Common myeloid progenitor, CD34-positive (primary cell): Measurements from ENCODE around the gene TRANK1.

Source experiments
- CTCF ChIA-PET: fragments of 350-600 bp; sonication (Branson Sonifier 250); formaldehyde crosslinking; loops from one replicate; lab custom pipeline; 2021; ENCODE audit warnings: antibody characterized with exemption; lab: Charles Lee
- POLR2A ChIA-PET: fragments of 350-600 bp; sonication (Branson Sonifier 250); formaldehyde crosslinking; loops from one replicate; lab custom pipeline; 2021; ENCODE audit warnings: antibody characterized with exemption; lab: Charles Lee
- DNase-seq, 3 donors: peaks; one replicate each; pipeline versions ENCODE4 v3.0.0 to v3.0.0-alpha.2; 2013
- H3K27ac ChIP-seq, 2 experiments: 1 replicate in 1 of 2; 2 replicates in 1 of 2; pipeline ENCODE4 v1.7.0; 2013; ENCODE audit warnings: inconsistent platforms in 2 of 2, low read length in 2 of 2, mild to moderate bottlenecking in 2 of 2, low read depth in 1 of 2, moderate library complexity in 1 of 2; ENCODE audit not compliant: severe bottlenecking in 2 of 2, insufficient read depth in 1 of 2, poor library complexity in 1 of 2
- H3K27me3 ChIP-seq, 5 experiments: replicated peaks in 2 of 5; 1 replicate in 3 of 5; 2 replicates in 2 of 5; pipeline versions ENCODE4 v1.6.1 to v1.7.0; 2013; ENCODE audit warnings: low read length in 4 of 5, mild to moderate bottlenecking in 2 of 5, moderate library complexity in 2 of 5, inconsistent platforms in 1 of 5; ENCODE audit not compliant: insufficient read depth in 5 of 5, control insufficient read depth in 4 of 5
- H3K36me3 ChIP-seq, 4 experiments: 1 replicate in 2 of 4; 2 replicates in 2 of 4; pipeline versions ENCODE4 v1.6.1 to v1.7.0; 2013; ENCODE audit warnings: low read length in 3 of 4, control low read depth in 1 of 4, mild to moderate bottlenecking in 1 of 4; ENCODE audit not compliant: control insufficient read depth in 4 of 4, insufficient read depth in 4 of 4
- H3K4me1 ChIP-seq, 4 experiments: 1 replicate in 3 of 4; 2 replicates in 1 of 4; pipeline versions ENCODE4 v1.6.1 to v1.7.1; 2013; ENCODE audit warnings: low read length in 3 of 4, mild to moderate bottlenecking in 3 of 4, control low read depth in 1 of 4, inconsistent platforms in 1 of 4, moderate library complexity in 1 of 4; ENCODE audit not compliant: control insufficient read depth in 4 of 4, insufficient read depth in 4 of 4; ENCODE audit errors: control extremely low read depth in 1 of 4
- H3K4me3 ChIP-seq, 7 experiments: 1 replicate in 4 of 7; 2 replicates in 3 of 7; pipeline versions ENCODE4 v1.5.1 to v1.7.0; 2013; ENCODE audit warnings: mild to moderate bottlenecking in 7 of 7, low read length in 6 of 7, moderate library complexity in 6 of 7, inconsistent platforms in 2 of 7, low read depth in 2 of 7, control low read depth in 1 of 7; ENCODE audit not compliant: insufficient read depth in 4 of 7, control insufficient read depth in 1 of 7; ENCODE audit errors: extremely low read depth in 1 of 7
- H3K9me3 ChIP-seq, 5 experiments: 1 replicate in 4 of 5; 2 replicates in 1 of 5; pipeline versions ENCODE4 v1.6.1 to v1.7.1; 2013; ENCODE audit warnings: low read length in 4 of 5, mild to moderate bottlenecking in 2 of 5, inconsistent platforms in 1 of 5, low read depth in 1 of 5, moderate library complexity in 1 of 5; ENCODE audit not compliant: control insufficient read depth in 4 of 5, insufficient read depth in 2 of 5; ENCODE audit errors: control extremely low read depth in 1 of 5
- WGBS: methylation state at CpG from one replicate; pipeline ENCODE4 v1.1.5; 2013; ENCODE audit not compliant: insufficient coverage; 5-methylcytosine and 5-hydroxymethylcytosine counted together

The TRANK1 gene

GRCh38 chr3:36832406-36832805, 112.4 kb downstream of the TRANK1 start:
- ChIA-PET CTCF (interaction anchor here (0.8 kb wide), 1 partner anchor 447 kb away, joined by 3 read pairs; no protein-coding TSS in a partner anchor), POLR2A (no interaction called here)
- H3K9me3 ChIP-seq = no peaks in the 10 kb centered on the region
- WGBS = 100% methylated on average over 5 of the region's 6 CpGs
- H3K27ac ChIP-seq = no peak overlapping the region
- H3K4me1 ChIP-seq = no peaks in the 10 kb centered on the region
- no peaks in the 10 kb centered on the region for H3K27me3 ChIP-seq
- H3K4me3 ChIP-seq = no peak overlapping the region
- peaks cover 18 to 84% (median 61%) of the 10 kb centered on the region in 4 experiments for H3K36me3 ChIP-seq
- no peak for DNase-seq

- CTCF ChIA-PET = interaction anchor here (1.3 to 2.0 kb wide), 2 partner anchors 10 to 94 kb away, joined by 3 to 4 read pairs; no protein-coding TSS in a partner anchor
Observed at GRCh38 chr3:36827133-36827532, 117.7 kb downstream of the TRANK1 start.

GRCh38 chr3:36826240-36826639, 118.6 kb downstream of the TRANK1 start:
- H3K9me3 ChIP-seq = no peaks in the 10 kb centered on the region
- peaks cover 13 to 70% (median 51%) of the 10 kb centered on the region in 4 experiments for H3K36me3 ChIP-seq
- 100% methylated on average over 6 of the region's 6 CpGs for WGBS
- DNase-seq = no peak
- ChIA-PET POLR2A (no interaction called here), CTCF (no interaction called here)
- H3K27me3 ChIP-seq = no peaks in the 10 kb centered on the region
- H3K4me1 ChIP-seq = no peaks in the 10 kb centered on the region
- H3K27ac ChIP-seq = no peak overlapping the region
- H3K4me3 ChIP-seq = no peak overlapping the region

More at GRCh38 chr3:36827133-36827532, 117.7 kb downstream of the TRANK1 start:
- H3K36me3 ChIP-seq = peaks cover 13 to 79% (median 60%) of the 10 kb centered on the region in 4 experiments
- no peaks in the 10 kb centered on the region for H3K4me1 ChIP-seq
- no peak overlapping the region for H3K4me3 ChIP-seq
- H3K9me3 ChIP-seq = no peaks in the 10 kb centered on the region
- no peak overlapping the region for H3K27ac ChIP-seq
- H3K27me3 ChIP-seq = no peaks in the 10 kb centered on the region
- WGBS = 93% methylated on average over 5 of the region's 5 CpGs
- no peak for DNase-seq
- POLR2A ChIA-PET = no interaction called here

- 95% methylated on average over 4 of the region's 4 CpGs for WGBS
- no peaks in the 10 kb centered on the region for H3K9me3 ChIP-seq
Observed at GRCh38 chr3:36824443-36824842, 120.4 kb downstream of the TRANK1 start.

GRCh38 chr3:36823806-36824205, 121.0 kb downstream of the TRANK1 start:
- ChIA-PET CTCF (interaction anchor here (1.0 to 1.4 kb wide), 2 partner anchors 11 to 25 kb away, joined by 3 read pairs; no protein-coding TSS in a partner anchor), POLR2A (no interaction called here)

More at GRCh38 chr3:36824443-36824842, 120.4 kb downstream of the TRANK1 start:
- POLR2A ChIA-PET = no interaction called here
- Histone ChIP-seq H3K4me3 (no peak overlapping the region), H3K27ac (no peak overlapping the region), H3K4me1 (no peaks in the 10 kb centered on the region), H3K36me3 (peaks cover 13 to 56% (median 39%) of the 10 kb centered on the region in 4 experiments), H3K27me3 (no peaks in the 10 kb centered on the region)
- CTCF ChIA-PET = interaction anchor here (1.0 to 1.4 kb wide), 2 partner anchors 11 to 25 kb away, joined by 3 read pairs; no protein-coding TSS in a partner anchor
- no peak for DNase-seq

GRCh38 chr3:36820083-36820482, 124.8 kb downstream of the TRANK1 start:
- Histone ChIP-seq H3K27ac (no peak overlapping the region), H3K36me3 (peaks cover 0 to 15% (median 6%) of the 10 kb centered on the region in 4 experiments), H3K9me3 (no peaks in the 10 kb centered on the region), H3K4me1 (peaks cover 0 to 2% (median 0%) of the 10 kb centered on the region in 4 experiments), H3K27me3 (no peaks in the 10 kb centered on the region), H3K4me3 (no peak overlapping the region)
- ChIA-PET CTCF (interaction anchor here (0.5 kb wide), 1 partner anchor 605 kb away, joined by 4 read pairs; no protein-coding TSS in a partner anchor), POLR2A (no interaction called here)
- 100% methylated on average over 3 of the region's 3 CpGs for WGBS
- no peak for DNase-seq

More at GRCh38 chr3:36823806-36824205, 121.0 kb downstream of the TRANK1 start:
- H3K27me3 ChIP-seq = no peaks in the 10 kb centered on the region
- no peak overlapping the region for H3K27ac ChIP-seq
- H3K4me3 ChIP-seq = no peak overlapping the region
- WGBS = 83% methylated on average over 2 of the region's 3 CpGs
- no peaks in the 10 kb centered on the region for H3K4me1 ChIP-seq
- peaks cover 13 to 50% (median 34%) of the 10 kb centered on the region in 4 experiments for H3K36me3 ChIP-seq
- H3K9me3 ChIP-seq = no peaks in the 10 kb centered on the region
- DNase-seq = no peak

- Histone ChIP-seq H3K27ac (no peak overlapping the region), H3K9me3 (no peaks in the 10 kb centered on the region), H3K27me3 (no peaks in the 10 kb centered on the region), H3K4me1 (peaks cover 0 to 2% (median 0%) of the 10 kb centered on the region in 4 experiments), H3K4me3 (no peak overlapping the region), H3K36me3 (peaks cover 0 to 2% (median 0%) of the 10 kb centered on the region in 4 experiments)
- POLR2A ChIA-PET = interaction anchor here (0.6 kb wide), 1 partner anchor 23 kb away, joined by 3 read pairs; no protein-coding TSS in a partner anchor
- DNase-seq = no peak
- 97% methylated on average over 5 of the region's 6 CpGs for WGBS
- CTCF ChIA-PET = interaction anchor here (0.6 to 1.0 kb wide), 2 partner anchors 11 to 140 kb away, joined by 3 read pairs; no protein-coding TSS in a partner anchor
Observed at GRCh38 chr3:36817806-36818533, 126.9 kb downstream of the TRANK1 start.
